Activated T-helper 17 cell treated with anti-CD3 and anti-CD28 coated beads, Interleukin-2, amount 50 U/mL, for 72 hours (primary cell): Measurements from ENCODE around the gene PCDHGC5. TPM values are rescaled to one million over a fixed set of nuclear protein-coding genes. Genes with fewer than 3 reads are reported as not detected.

Experiments used
- ATAC-seq: fragments of 150-1000 bp; cut with Tn5 transposase; replicated peaks from 2 replicates; pipeline ENCODE4 v1.10.0; 2021; ENCODE audit warnings: mild to moderate bottlenecking, moderate library complexity
- H3K27ac Mint-ChIP-seq: one replicate; pipeline ENCODE4 v1.8.0; 2022; ENCODE audit warnings: mixed read lengths
- H3K27me3 Mint-ChIP-seq: one replicate; pipeline ENCODE4 v1.8.0; 2022; ENCODE audit warnings: mixed read lengths
- H3K36me3 Mint-ChIP-seq: one replicate; pipeline ENCODE4 v1.8.0; 2022; ENCODE audit warnings: low read depth, mild to moderate bottlenecking, mixed read lengths
- H3K4me1 Mint-ChIP-seq: one replicate; pipeline ENCODE4 v1.8.0; 2022; ENCODE audit warnings: mixed read lengths
- H3K4me3 Mint-ChIP-seq: one replicate; pipeline ENCODE4 v1.8.0; 2022; ENCODE audit warnings: mild to moderate bottlenecking, mixed read lengths
- H3K9me3 Mint-ChIP-seq: one replicate; pipeline ENCODE4 v1.8.0; 2022; ENCODE audit warnings: mixed read lengths
- total RNA-seq, 2 donors: library from RNA; stranded (reverse); gene quantifications; one replicate each; pipeline ENCODE4 v1.2.3, GENCODE V29; 2022

The PCDHGC5 gene
- total RNA-seq, 2 donors from 2014 or later: not detected

DNA sequence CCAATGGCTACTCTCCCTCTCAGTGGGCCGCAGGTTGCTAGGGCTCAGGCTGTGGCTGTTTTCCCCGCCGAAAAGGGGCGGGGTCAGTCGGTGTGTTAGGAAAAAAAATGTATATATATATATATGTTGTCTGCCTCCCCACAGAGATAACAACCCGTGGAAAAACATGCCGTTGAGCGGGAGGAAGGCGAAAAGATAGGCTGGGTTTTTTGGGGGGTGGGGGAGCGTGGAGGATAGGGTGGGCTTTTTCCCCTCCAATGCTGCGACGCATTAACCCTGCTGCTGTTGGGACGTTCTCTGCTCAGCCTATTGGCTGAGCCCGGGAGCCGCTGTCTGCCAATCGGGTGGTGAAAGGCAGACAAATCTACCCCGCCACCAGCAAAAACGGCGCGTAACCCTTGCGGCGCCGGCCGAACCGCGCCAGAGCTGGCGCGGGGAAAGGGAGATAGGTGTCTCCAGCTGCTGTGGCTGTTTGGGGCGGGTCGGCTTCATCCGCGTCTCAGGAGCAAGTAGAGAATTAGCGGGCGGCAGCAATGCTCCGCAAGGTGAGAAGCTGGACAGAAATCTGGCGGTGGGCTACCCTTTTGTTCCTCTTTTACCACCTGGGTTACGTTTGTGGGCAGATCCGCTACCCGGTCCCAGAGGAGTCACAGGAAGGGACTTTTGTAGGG is 4.1 kb upstream of the PCDHGC5 start, which contains the start of gene PCDHGC4:
Gene PCDHGC4 (plus strand): TSS at position 390 of the 671 bp plus-strand sequence. CDS start 144 bp downstream, at position 534.
- Mint-ChIP-seq H3K27me3 (peaks cover 69% of the 10 kb centered on the region), H3K4me1 (no peaks in the 10 kb centered on the region), H3K36me3 (no peaks in the 10 kb centered on the region), H3K27ac (no peak within 1 kb of the TSS), H3K4me3 (peak within 1 kb of the TSS; percentile 25), H3K9me3 (no peaks in the 10 kb centered on the region)
- no peak for ATAC-seq

DNA sequence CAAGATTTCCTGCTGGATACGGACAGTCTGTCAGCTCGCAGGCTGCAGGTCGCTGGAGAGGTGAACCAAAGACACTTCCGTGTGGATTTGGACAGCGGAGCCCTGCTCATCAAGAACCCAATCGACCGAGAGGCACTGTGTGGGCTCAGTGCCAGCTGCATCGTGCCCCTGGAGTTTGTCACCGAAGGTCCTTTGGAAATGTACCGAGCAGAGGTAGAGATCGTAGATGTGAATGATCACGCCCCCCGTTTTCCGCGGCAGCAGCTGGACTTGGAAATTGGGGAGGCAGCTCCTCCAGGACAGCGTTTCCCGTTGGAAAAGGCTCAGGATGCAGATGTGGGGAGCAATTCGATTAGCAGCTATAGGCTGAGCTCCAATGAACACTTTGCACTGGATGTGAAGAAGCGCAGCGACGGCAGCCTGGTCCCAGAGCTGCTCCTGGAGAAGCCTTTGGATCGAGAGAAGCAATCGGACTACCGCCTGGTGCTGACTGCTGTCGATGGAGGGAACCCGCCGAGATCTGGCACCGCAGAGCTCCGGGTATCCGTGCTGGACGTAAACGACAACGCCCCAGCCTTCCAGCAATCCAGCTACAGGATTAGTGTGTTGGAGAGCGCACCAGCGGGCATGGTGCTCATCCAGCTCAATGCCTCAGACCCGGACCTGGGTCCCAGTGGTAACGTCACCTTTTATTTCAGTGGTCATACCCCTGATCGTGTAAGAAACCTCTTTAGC is 3.4 kb upstream of the PCDHGC5 start:
- ATAC-seq: no peak
- H3K4me3 Mint-ChIP-seq: peak overlapping the region; percentile 25
- no peaks in the 10 kb centered on the region for H3K36me3 Mint-ChIP-seq
- H3K27me3 Mint-ChIP-seq: peaks cover 71% of the 10 kb centered on the region
- H3K9me3 Mint-ChIP-seq: no peaks in the 10 kb centered on the region
- no peak overlapping the region for H3K27ac Mint-ChIP-seq
- H3K4me1 Mint-ChIP-seq: no peaks in the 10 kb centered on the region

DNA sequence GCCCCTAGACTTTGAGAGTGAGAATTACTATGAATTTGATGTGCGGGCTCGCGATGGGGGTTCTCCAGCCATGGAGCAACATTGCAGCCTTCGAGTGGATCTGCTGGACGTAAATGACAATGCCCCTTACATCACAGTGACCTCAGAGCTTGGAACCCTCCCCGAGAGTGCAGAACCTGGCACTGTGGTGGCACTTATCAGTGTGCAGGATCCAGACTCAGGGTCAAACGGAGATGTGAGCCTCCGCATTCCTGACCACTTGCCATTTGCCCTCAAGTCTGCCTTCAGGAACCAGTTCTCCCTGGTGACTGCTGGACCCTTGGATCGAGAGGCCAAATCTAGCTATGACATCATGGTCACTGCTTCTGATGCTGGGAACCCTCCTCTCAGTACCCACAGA is 2.8 kb upstream of the PCDHGC5 start:
- ATAC-seq: no peak
- H3K9me3 Mint-ChIP-seq: no peaks in the 10 kb centered on the region
- H3K27me3 Mint-ChIP-seq: peaks cover 72% of the 10 kb centered on the region

DNA sequence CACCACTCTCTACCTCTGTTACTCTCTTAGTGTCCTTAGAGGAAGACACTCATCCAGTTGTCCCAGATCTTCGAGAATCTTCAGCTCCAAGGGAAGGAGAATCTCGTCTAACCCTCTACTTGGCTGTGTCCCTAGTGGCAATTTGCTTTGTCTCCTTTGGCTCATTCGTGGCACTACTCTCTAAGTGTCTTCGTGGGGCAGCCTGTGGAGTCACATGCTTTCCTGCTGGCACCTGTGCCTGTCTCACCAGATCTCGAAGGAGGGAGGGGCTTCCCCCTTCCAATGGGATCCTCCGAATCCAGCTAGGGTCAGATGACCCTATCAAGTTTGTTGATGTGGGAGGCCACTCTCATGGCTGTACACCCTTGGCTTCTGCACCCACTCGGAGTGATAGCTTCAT is 1.8 kb upstream of the PCDHGC5 start:
- Mint-ChIP-seq H3K9me3 (no peaks in the 10 kb centered on the region), H3K4me3 (no peak overlapping the region), H3K27me3 (peaks cover 74% of the 10 kb centered on the region), H3K27ac (no peak overlapping the region), H3K4me1 (no peaks in the 10 kb centered on the region), H3K36me3 (peaks cover 4% of the 10 kb centered on the region)
- ATAC-seq: no peak

More for the DNA sequence above, 2.8 kb upstream of the PCDHGC5 start:
- no peaks in the 10 kb centered on the region for H3K36me3 Mint-ChIP-seq
- H3K27ac Mint-ChIP-seq: no peak overlapping the region
- no peak overlapping the region for H3K4me3 Mint-ChIP-seq
- no peaks in the 10 kb centered on the region for H3K4me1 Mint-ChIP-seq

DNA sequence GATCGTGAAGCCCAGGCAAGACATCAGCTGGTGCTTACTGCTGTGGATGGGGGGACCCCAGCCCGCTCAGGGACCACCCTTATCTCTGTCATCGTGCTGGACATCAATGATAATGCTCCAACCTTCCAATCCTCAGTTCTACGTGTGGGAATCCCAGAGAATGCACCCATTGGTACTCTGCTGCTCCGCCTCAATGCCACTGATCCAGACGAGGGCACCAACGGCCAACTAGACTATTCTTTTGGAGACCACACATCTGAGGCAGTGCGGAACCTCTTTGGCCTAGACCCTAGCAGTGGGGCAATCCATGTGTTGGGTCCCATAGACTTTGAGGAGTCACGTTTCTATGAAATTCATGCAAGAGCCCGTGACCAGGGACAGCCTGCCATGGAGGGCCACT is 960 bp downstream of the PCDHGC5 start:
- Mint-ChIP-seq H3K4me1 (no peaks in the 10 kb centered on the region), H3K27ac (no peak overlapping the region), H3K27me3 (peaks cover 65% of the 10 kb centered on the region), H3K36me3 (peaks cover 5% of the 10 kb centered on the region), H3K9me3 (no peaks in the 10 kb centered on the region), H3K4me3 (no peak overlapping the region)
- ATAC-seq: no peak

DNA sequence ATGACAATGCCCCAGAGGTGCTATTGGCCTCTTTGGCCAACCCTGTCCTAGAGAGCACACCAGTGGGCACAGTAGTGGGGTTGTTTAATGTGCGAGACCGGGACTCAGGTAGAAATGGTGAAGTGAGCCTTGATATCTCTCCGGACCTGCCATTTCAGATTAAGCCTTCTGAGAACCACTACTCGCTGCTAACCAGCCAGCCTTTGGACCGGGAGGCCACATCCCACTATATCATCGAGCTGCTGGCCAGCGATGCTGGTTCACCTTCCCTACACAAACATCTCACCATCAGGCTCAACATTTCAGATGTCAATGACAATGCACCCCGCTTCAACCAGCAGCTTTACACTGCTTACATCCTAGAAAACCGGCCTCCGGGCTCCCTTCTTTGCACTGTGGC is 1.4 kb downstream of the PCDHGC5 start:
- peaks cover 5% of the 10 kb centered on the region for H3K36me3 Mint-ChIP-seq
- H3K4me1 Mint-ChIP-seq: peaks cover 2% of the 10 kb centered on the region
- H3K4me3 Mint-ChIP-seq: no peak overlapping the region
- H3K27me3 Mint-ChIP-seq: peaks cover 62% of the 10 kb centered on the region
- no peaks in the 10 kb centered on the region for H3K9me3 Mint-ChIP-seq
- no peak overlapping the region for H3K27ac Mint-ChIP-seq
- no peak for ATAC-seq

DNA sequence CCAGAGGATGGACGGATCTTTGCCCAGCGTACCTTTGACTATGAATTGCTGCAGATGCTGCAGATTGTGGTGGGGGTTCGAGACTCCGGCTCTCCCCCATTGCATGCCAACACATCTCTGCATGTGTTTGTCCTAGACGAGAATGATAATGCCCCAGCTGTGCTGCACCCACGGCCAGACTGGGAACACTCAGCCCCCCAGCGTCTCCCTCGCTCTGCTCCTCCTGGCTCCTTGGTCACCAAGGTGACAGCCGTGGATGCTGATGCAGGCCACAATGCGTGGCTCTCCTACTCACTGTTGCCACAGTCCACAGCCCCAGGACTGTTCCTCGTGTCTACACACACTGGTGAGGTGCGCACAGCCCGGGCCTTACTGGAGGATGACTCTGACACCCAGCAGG is 1.9 kb downstream of the PCDHGC5 start:
- Mint-ChIP-seq H3K36me3 (peaks cover 10% of the 10 kb centered on the region), H3K9me3 (no peaks in the 10 kb centered on the region), H3K4me3 (no peak overlapping the region), H3K4me1 (peaks cover 7% of the 10 kb centered on the region), H3K27ac (no peak overlapping the region), H3K27me3 (peaks cover 65% of the 10 kb centered on the region)
- no peak for ATAC-seq

DNA sequence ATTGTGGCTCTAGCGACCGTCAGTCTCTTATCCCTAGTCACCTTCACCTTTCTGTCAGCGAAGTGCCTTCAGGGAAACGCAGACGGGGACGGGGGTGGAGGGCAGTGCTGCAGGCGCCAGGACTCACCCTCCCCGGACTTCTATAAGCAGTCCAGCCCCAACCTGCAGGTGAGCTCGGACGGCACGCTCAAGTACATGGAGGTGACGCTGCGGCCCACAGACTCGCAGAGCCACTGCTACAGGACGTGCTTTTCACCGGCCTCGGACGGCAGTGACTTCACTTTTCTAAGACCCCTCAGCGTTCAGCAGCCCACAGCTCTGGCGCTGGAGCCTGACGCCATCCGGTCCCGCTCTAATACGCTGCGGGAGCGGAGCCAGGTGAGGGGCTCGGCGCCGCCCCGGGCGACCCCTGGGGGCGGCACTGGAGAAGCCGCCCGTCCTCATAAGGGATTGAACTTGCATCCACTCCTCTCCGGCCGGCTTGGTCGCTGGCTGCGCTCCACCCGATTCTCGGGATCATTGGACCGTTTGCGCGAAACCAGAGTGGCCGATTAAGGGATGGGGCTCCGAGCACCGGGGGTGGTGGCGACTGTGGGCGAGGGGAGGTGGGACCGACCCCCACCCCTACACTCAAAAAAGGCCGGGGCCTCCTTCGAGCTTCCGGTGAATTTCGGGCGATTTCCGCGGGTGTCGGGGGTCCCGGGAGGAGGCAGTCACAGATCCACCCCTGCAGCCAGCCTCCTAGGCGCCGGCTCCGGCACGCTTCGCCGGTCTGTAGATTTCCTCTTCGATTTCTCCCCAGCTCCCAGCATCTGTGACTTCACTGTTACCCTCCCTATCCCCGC is 2.7 kb downstream of the PCDHGC5 start:
- Mint-ChIP-seq H3K9me3 (no peaks in the 10 kb centered on the region), H3K27ac (no peak overlapping the region)
- no peak for ATAC-seq

DNA sequence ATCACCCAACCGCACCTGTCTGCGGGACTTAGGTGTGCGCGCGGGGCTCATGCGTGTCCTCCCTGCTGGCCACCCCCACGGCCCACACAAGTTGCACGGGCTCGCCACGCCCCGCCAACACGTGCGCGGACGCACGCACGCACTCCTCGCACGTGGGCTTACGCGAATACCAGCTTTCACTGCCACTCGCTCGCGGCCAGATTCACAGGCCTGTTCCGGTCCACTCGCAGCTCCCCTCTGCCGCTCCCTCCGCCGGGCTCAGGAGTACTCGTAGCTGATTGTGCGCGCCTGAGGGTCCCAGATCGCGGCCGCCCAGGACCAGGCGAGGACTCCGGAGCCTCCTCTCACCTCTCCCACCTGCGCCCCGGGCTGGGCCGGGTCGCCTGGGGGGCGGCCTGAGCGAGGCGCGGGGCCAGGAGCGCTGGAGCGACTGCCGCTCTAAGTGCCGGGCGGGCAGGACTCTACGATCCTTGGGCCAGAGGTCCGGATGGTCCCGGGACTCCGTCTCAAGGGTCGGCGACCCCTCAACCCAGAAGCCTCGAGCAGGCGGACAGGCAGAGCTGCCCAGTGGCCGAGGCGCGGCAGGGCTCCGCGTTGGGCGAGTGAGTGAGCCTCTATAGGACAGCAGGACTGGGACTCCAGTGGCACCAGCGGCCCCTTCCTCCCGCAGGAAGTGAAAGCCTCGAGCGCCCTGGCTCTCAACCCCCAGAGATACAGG is 3.4 kb downstream of the PCDHGC5 start:
- Mint-ChIP-seq H3K4me1 (peaks cover 9% of the 10 kb centered on the region), H3K36me3 (peaks cover 12% of the 10 kb centered on the region), H3K9me3 (no peaks in the 10 kb centered on the region), H3K4me3 (peak overlapping the region; percentile 72), H3K27ac (no peak overlapping the region), H3K27me3 (peaks cover 63% of the 10 kb centered on the region)
- peak; percentile 49 for ATAC-seq

More for the DNA sequence above, 2.7 kb downstream of the PCDHGC5 start:
- peaks cover 9% of the 10 kb centered on the region for H3K4me1 Mint-ChIP-seq
- H3K36me3 Mint-ChIP-seq: peaks cover 12% of the 10 kb centered on the region
- peak overlapping the region; percentile 72 for H3K4me3 Mint-ChIP-seq
- H3K27me3 Mint-ChIP-seq: peaks cover 68% of the 10 kb centered on the region

DNA sequence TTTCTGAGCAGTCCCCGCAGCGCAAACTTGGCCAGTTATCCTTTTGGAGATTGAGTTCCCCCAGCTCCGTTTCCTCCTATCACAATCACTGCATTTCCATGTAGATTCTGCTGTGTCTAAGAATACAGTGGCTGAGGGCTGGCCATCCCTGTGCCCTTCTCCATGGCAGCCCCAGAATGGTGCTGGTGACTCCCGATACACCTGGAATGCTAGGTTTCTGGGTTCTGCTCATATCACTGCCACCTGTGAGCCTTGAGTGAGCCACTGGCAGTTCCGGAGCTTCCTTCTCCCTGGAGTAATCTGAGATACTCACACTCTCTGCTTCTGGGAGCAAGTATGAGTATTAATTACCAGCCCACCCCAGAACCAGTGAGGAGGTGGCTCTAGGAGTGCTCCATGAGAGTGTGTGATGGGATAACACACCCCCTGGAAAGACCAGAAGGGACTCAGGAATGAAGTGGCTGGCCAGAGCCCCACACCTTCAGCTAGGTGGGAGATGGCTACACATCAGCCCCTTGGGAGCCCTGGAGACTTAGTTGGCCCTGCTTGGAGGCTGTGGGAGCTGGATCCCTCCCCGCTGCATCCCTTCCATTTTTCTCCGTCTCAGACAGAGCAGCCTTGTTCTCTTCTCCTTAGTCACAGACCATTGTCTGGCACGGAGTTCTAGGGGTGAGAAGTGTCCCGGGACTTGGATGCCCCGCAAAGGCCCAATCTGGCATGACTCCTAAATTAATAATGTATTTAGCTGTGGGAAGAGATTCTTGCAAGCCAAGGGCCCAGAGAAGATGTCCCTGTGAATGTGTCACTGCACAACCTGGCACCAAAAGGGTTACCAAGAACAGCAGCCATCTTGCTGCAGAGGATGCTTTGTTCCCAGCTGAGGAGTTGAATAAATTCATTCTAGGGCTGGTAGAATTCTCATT is 4.9 kb downstream of the PCDHGC5 start:
- Mint-ChIP-seq H3K27ac (no peak overlapping the region), H3K4me3 (peak overlapping the region; percentile 72), H3K4me1 (peaks cover 9% of the 10 kb centered on the region), H3K36me3 (peaks cover 12% of the 10 kb centered on the region), H3K27me3 (peaks cover 59% of the 10 kb centered on the region), H3K9me3 (no peaks in the 10 kb centered on the region)
- ATAC-seq: no peak

DNA sequence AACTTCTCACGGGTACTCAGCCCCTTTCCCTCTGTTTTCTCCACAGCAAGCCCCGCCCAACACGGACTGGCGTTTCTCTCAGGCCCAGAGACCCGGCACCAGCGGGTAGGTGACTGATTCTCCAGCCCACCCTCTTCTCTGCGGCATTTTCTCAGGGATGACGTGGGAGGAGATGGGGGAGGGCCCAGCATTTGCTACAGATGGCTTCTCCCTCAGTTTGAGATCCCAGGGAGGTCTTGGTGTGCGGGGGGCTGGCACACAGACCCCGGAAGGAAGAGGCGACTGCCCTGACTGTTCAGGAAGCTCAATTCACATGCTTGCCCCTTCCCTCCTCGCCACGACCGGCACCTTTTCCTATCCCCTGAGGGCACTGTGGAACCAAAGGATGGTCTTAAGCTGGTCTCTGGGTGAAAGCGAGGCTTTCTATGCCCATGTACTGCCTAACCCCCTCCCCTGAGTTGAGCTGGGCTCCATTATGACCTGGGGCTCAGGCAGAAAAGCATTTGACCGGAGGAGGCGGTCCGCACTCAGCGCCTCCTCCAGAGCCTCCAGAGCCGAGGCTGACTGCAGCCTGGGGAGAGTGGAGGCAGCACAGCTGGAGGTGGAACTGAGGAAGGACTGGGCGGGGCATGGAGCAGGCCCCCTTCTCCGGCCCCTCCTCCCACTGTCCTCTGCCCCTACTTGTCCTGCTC is 6.0 kb downstream of the PCDHGC5 start:
- ATAC-seq: no peak
- H3K9me3 Mint-ChIP-seq: no peaks in the 10 kb centered on the region
- peaks cover 9% of the 10 kb centered on the region for H3K4me1 Mint-ChIP-seq
- H3K36me3 Mint-ChIP-seq: peaks cover 12% of the 10 kb centered on the region
- H3K4me3 Mint-ChIP-seq: no peak overlapping the region
- H3K27me3 Mint-ChIP-seq: peaks cover 52% of the 10 kb centered on the region
- peak overlapping the region; percentile 12 for H3K27ac Mint-ChIP-seq

DNA sequence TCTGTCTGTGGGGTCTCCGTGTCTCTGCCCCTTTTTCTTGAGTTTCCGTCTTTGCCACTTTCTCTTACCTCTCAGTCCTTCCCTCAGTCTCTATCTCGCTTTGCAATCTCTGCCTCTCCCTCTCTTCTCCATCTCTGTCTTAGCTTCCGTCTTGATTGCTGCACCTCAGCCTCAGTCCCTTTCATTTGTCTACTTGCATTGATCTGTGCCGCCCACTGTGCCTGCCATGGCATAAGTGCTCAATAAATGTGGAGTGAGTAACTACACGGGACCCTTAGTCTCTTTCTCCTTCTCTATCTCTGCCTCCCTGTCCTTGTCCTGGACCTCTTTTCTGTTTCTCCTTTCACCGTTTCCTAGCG is 6.6 kb downstream of the PCDHGC5 start:
- Mint-ChIP-seq H3K27me3 (peaks cover 48% of the 10 kb centered on the region), H3K36me3 (peaks cover 12% of the 10 kb centered on the region), H3K9me3 (no peaks in the 10 kb centered on the region), H3K4me1 (peaks cover 9% of the 10 kb centered on the region), H3K4me3 (no peak overlapping the region), H3K27ac (peak overlapping the region; percentile 12)
- no peak for ATAC-seq

DNA sequence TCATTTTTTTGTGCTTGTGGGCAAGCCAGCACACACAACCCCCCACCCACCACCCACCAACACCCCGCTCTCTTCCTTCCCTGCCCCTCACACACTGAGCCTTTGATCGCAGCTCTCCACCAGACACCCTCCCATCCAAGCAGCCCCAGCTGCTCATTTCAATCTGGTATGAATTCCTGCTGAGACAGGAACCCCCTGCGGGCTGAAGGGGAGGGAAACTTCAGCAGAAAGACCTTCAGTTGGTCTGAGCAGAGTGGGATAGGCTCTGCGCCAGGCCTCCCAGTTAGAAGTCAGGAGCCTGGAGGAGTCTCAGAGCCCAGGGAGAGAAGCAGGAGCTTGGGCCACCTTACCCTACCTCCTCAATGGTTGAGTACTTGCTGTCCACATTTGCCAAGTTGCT is 7.2 kb downstream of the PCDHGC5 start:
- Mint-ChIP-seq H3K36me3 (peaks cover 12% of the 10 kb centered on the region), H3K4me3 (no peak overlapping the region), H3K4me1 (peaks cover 9% of the 10 kb centered on the region), H3K27me3 (peaks cover 42% of the 10 kb centered on the region), H3K9me3 (no peaks in the 10 kb centered on the region), H3K27ac (no peak overlapping the region)
- ATAC-seq: no peak
